H1 (cell line): ENCODE measurements around the gene DYNLRB1. TPM values are rescaled to one million over a fixed set of nuclear protein-coding genes. Genes with fewer than 3 reads are reported as not detected.

Experiments used
- PHF8 ChIP-seq: fragments of 200-600 bp; sonication (generic); conservative IDR thresholded peaks from 2 replicates; pipeline ENCODE4 v1.7.1; 2012; ENCODE audit warnings: low read depth, mild to moderate bottlenecking, inconsistent platforms, low read length, moderate library complexity
- SIRT6 ChIP-seq: IDR thresholded peaks from one replicate; pipeline ENCODE4 v1.7.1; 2012; ENCODE audit warnings: low read length, inconsistent platforms
- SP4 ChIP-seq: IDR thresholded peaks from 2 replicates; pipeline ENCODE4 v1.6.1; 2012; ENCODE audit warnings: low read length, inconsistent platforms
- polyA plus RNA-seq, 7 experiments: library from polyadenylated mRNA; depleted of rRNA in 3 of 7; stranded (reverse) in 5 of 7; unstranded in 2 of 7; fragments of >200 nt in 5 of 7; fragments of 200-250 nt in 2 of 7; gene quantifications; 1 replicate in 5 of 7; 2 replicates in 1 of 7; 4 replicates in 1 of 7; pipeline versions ENCODE4 v1.2.1 to v1.2.3, GENCODE V29; 2011 to 2013; ENCODE audit warnings: missing spikeins in 2 of 7, mixed read lengths in 2 of 7
- total RNA-seq: library from RNA; stranded (reverse); fragmentation: NEBNext Ultra II Directional; extraction: Animal tissue kit (Norgen Biotek cat#: 25700); gene quantifications from 2 replicates; pipeline ENCODE4 v1.2.1, GENCODE V29; 2021

DYNLRB1 gene
- total and polyA plus RNA-seq, 2 of the 8 experiments (the other 6 are each of a cell fraction or from before 2014, with no cell fraction given) = 109 to 214 TPM

DNA sequence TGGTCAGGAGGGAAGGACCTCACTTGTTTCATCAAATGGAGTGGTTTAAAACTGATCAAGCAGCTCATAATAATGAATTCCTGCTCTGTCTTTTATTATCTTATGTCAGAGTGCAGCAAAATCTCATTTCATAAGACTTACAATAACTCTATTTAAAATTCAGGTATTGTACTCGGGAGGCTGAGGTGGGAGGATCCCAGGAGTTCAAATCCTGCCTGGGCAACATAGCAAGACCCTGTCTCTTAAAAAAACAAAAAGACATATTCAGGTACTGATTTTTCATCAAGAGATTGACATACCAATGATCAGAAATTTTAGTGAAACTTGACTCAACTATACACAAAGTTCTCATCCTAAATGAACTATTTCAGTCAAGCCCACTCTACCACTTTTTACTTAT, 5.6 kb upstream of the DYNLRB1 start (continued):
- no peak for TF ChIP-seq PHF8
- TF ChIP-seq SP4 = no peak
- TF ChIP-seq SIRT6 = no peak
